ENCODE results near the gene ERC2.

DNA sequence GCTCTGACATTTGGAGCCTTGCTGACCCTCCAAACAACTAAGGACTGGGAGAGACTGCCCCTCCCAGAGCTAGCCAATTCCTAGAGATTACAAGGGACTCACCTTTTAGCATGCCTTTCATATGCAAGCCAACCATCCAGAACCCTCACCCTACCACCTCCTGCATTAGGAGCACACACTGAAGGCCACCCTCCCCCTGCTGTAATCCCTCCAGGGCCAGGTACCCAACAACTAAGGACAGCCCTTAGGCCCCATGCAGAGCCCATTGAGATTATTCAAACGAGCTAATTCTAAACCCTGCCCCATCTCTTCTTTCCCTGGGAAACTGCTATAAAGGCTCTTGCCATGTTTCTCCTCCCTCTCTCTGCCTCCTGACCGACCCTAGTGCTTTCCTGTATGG lies 352.6 kb downstream of the ERC2 start:
- TF ChIP-seq ARNTL (CRISPR knock-in tag; IDR thresholded peaks at IDR 0.05; ENCODE audit: borderline replicate concordance, low read depth) (no peak), GLIS3 (CRISPR knock-in tag; IDR thresholded peaks at IDR 0.05) (no peak), CSDC2 (CRISPR knock-in tag; IDR thresholded peaks at IDR 0.05) (no peak), ZNF565 (CRISPR knock-in tag; conservative IDR thresholded peaks at IDR 0.05; ENCODE audit: low read depth) (no peak), ZFP3 (CRISPR knock-in tag; IDR thresholded peaks at IDR 0.05) (no peak), PPARA (CRISPR knock-in tag; IDR thresholded peaks at IDR 0.05; ENCODE audit: borderline replicate concordance) (no peak), RARB (CRISPR knock-in tag; IDR thresholded peaks at IDR 0.05) (no peak), ESRRG (CRISPR knock-in tag; IDR thresholded peaks at IDR 0.05) (no peak)
- TF ChIP-seq, protein P1, sequence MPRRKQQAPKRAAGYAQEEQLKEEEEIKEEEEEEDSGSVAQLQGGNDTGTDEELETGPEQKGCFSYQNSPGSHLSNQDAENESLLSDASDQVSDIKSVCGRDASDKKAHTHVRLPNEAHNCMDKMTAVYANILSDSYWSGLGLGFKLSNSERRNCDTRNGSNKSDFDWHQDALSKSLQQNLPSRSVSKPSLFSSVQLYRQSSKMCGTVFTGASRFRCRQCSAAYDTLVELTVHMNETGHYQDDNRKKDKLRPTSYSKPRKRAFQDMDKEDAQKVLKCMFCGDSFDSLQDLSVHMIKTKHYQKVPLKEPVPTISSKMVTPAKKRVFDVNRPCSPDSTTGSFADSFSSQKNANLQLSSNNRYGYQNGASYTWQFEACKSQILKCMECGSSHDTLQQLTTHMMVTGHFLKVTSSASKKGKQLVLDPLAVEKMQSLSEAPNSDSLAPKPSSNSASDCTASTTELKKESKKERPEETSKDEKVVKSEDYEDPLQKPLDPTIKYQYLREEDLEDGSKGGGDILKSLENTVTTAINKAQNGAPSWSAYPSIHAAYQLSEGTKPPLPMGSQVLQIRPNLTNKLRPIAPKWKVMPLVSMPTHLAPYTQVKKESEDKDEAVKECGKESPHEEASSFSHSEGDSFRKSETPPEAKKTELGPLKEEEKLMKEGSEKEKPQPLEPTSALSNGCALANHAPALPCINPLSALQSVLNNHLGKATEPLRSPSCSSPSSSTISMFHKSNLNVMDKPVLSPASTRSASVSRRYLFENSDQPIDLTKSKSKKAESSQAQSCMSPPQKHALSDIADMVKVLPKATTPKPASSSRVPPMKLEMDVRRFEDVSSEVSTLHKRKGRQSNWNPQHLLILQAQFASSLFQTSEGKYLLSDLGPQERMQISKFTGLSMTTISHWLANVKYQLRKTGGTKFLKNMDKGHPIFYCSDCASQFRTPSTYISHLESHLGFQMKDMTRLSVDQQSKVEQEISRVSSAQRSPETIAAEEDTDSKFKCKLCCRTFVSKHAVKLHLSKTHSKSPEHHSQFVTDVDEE (CRISPR knock-in tag; IDR thresholded peaks at IDR 0.05), result no peak
- TF ChIP-seq, protein P2, sequence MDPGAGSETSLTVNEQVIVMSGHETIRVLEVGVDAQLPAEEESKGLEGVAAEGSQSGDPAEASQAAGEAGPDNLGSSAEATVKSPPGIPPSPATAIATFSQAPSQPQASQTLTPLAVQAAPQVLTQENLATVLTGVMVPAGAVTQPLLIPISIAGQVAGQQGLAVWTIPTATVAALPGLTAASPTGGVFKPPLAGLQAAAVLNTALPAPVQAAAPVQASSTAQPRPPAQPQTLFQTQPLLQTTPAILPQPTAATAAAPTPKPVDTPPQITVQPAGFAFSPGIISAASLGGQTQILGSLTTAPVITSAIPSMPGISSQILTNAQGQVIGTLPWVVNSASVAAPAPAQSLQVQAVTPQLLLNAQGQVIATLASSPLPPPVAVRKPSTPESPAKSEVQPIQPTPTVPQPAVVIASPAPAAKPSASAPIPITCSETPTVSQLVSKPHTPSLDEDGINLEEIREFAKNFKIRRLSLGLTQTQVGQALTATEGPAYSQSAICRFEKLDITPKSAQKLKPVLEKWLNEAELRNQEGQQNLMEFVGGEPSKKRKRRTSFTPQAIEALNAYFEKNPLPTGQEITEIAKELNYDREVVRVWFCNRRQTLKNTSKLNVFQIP (CRISPR knock-in tag; IDR thresholded peaks at IDR 0.05; ENCODE audit: borderline replicate concordance, low read depth), result no peak

Measured in SK-N-SH treated with all-trans-retinoic acid at 6 μM for 48 hours (cell line).